CD4-positive, CD25-positive, alpha-beta regulatory T cell (primary cell): ENCODE data around the gene COMMD9. TPM values are rescaled to one million over a fixed set of nuclear protein-coding genes. Genes with fewer than 3 reads are reported as not detected.
"Not testable (repeated sequence)": the region's sequence is repeated elsewhere in the genome, so short reads cannot be mapped to it uniquely, and the experiment has no call there.

ENCODE experiments used
- ATAC-seq, 2 donors: fragments of 150-1000 bp; cut with Tn5 transposase; one replicate each; pipeline ENCODE4 v1.10.0; 2021; ENCODE audit warnings: low read depth in 2 of 2, moderate number of reproducible peaks in 2 of 2, moderate library complexity in 1 of 2
- DNase-seq, 3 donors: peaks; one replicate each; pipeline versions ENCODE4 v3.0.0 to v3.0.0-alpha.2; 2012 to 2022; ENCODE audit warnings: mixed read lengths in 1 of 3
- H3K27ac ChIP-seq: one replicate; pipeline ENCODE4 v1.7.0; 2013; ENCODE audit warnings: mild to moderate bottlenecking, low read length; ENCODE audit not compliant: insufficient read depth, poor library complexity, severe bottlenecking
- H3K27me3 ChIP-seq: one replicate; pipeline ENCODE4 v1.7.0; 2013; ENCODE audit warnings: low read length; ENCODE audit not compliant: control insufficient read depth, insufficient read depth
- H3K36me3 ChIP-seq: one replicate; pipeline ENCODE4 v1.7.0; 2013; ENCODE audit warnings: mild to moderate bottlenecking, low read length, moderate library complexity; ENCODE audit not compliant: control insufficient read depth, insufficient read depth
- H3K4me1 ChIP-seq: 2 replicates; pipeline ENCODE4 v1.7.0; 2013; ENCODE audit warnings: mild to moderate bottlenecking, low read length; ENCODE audit not compliant: insufficient read depth, control insufficient read depth, poor library complexity, severe bottlenecking
- H3K4me3 ChIP-seq: one replicate; pipeline ENCODE4 v1.7.0; 2013; ENCODE audit warnings: low read depth, mild to moderate bottlenecking, low read length, moderate library complexity
- H3K9me3 ChIP-seq, 2 experiments: 1 replicate in 1 of 2; 2 replicates in 1 of 2; pipeline ENCODE4 v1.7.0; 2013; ENCODE audit warnings: low read length in 2 of 2, mild to moderate bottlenecking in 1 of 2, moderate library complexity in 1 of 2; ENCODE audit not compliant: control insufficient read depth in 2 of 2
- H3K27ac Mint-ChIP-seq, 3 donors: one replicate each; pipeline ENCODE4 v1.8.0; 2020 to 2022; ENCODE audit warnings: mild to moderate bottlenecking in 3 of 3, mixed read lengths in 3 of 3, moderate library complexity in 2 of 3
- H3K27me3 Mint-ChIP-seq: one replicate; pipeline ENCODE4 v1.8.0; 2022; ENCODE audit warnings: mild to moderate bottlenecking, mixed read lengths
- H3K36me3 Mint-ChIP-seq: one replicate; pipeline ENCODE4 v1.8.0; 2020; ENCODE audit warnings: mixed read lengths
- H3K4me1 Mint-ChIP-seq, 4 donors: one replicate each; pipeline ENCODE4 v1.8.0; 2020 to 2022; ENCODE audit warnings: mixed read lengths in 4 of 4, mild to moderate bottlenecking in 1 of 4
- H3K4me3 Mint-ChIP-seq, 4 donors: one replicate each; pipeline ENCODE4 v1.8.0; 2020 to 2022; ENCODE audit warnings: mild to moderate bottlenecking in 4 of 4, mixed read lengths in 4 of 4, moderate library complexity in 3 of 4
- H3K9me3 Mint-ChIP-seq, 7 donors: one replicate each; pipeline ENCODE4 v1.8.0; 2020 to 2022; ENCODE audit warnings: mixed read lengths in 7 of 7, mild to moderate bottlenecking in 3 of 7, moderate library complexity in 2 of 7
- polyA plus RNA-seq, 4 donors: library from polyadenylated mRNA; unstranded; fragments of 300-500 nt; fragmentation: Illumina TruSeq; gene quantifications; one replicate each; pipeline ENCODE4 v1.2.3, GENCODE V29; 2021
- total RNA-seq: library from RNA; stranded (reverse); gene quantifications from one replicate; pipeline ENCODE4 v1.2.3, GENCODE V29; 2022

Gene COMMD9
- total and polyA plus RNA-seq, 5 donors from 2014 or later = 40.2 to 124 (median 74.5) TPM

- H3K36me3 ChIP-seq, H3K27ac Mint-ChIP-seq, H3K27ac ChIP-seq, H3K4me1 ChIP-seq, H3K27me3 ChIP-seq, DNase-seq, H3K4me3 ChIP-seq, H3K4me1 Mint-ChIP-seq, H3K36me3 Mint-ChIP-seq, H3K9me3 Mint-ChIP-seq, H3K9me3 ChIP-seq, H3K4me3 Mint-ChIP-seq, H3K27me3 Mint-ChIP-seq, ATAC-seq: not testable (repeated sequence)
Measured at GRCh38 chr11:36324956-36325355, 35.7 kb upstream of the COMMD9 start.

- DNase-seq (no peak), ATAC-seq (no peak)
- Mint-ChIP-seq H3K27me3 (peaks cover 8% of the 10 kb centered on the region), H3K4me3 (no peak overlapping the region), H3K36me3 (no peaks in the 10 kb centered on the region), H3K27ac (no peak overlapping the region), H3K4me1 (peaks cover 0 to 2% (median 0%) of the 10 kb centered on the region in 4 donors), H3K9me3 (peaks cover 0 to 2% (median 0%) of the 10 kb centered on the region in 7 donors)
- Histone ChIP-seq H3K36me3 (no peaks in the 10 kb centered on the region), H3K9me3 (no peaks in the 10 kb centered on the region), H3K27me3 (peaks cover 7% of the 10 kb centered on the region), H3K4me3 (no peak overlapping the region), H3K4me1 (no peaks in the 10 kb centered on the region), H3K27ac (no peak overlapping the region)
Measured at GRCh38 chr11:36317992-36318391, 28.8 kb upstream of the COMMD9 start.

- Mint-ChIP-seq H3K4me3 (no peak overlapping the region), H3K9me3 (peaks cover 0 to 2% (median 0%) of the 10 kb centered on the region in 7 donors), H3K36me3 (no peaks in the 10 kb centered on the region), H3K4me1 (no peaks in the 10 kb centered on the region), H3K27ac (no peak overlapping the region), H3K27me3 (peaks cover 14% of the 10 kb centered on the region)
- no peak for ATAC-seq
- Histone ChIP-seq H3K36me3 (no peaks in the 10 kb centered on the region), H3K27me3 (peaks cover 7% of the 10 kb centered on the region), H3K9me3 (no peaks in the 10 kb centered on the region), H3K4me1 (no peaks in the 10 kb centered on the region), H3K4me3 (no peak overlapping the region), H3K27ac (no peak overlapping the region)
- no peak for DNase-seq
Measured at GRCh38 chr11:36316049-36316448, 26.8 kb upstream of the COMMD9 start.

- no peaks in the 10 kb centered on the region for H3K36me3 ChIP-seq
- Mint-ChIP-seq H3K4me3 (no peak overlapping the region), H3K36me3 (no peaks in the 10 kb centered on the region), H3K4me1 (no peaks in the 10 kb centered on the region), H3K9me3 (peaks cover 0 to 2% (median 0%) of the 10 kb centered on the region in 7 donors), H3K27ac (no peak overlapping the region), H3K27me3 (peaks cover 18% of the 10 kb centered on the region)
- H3K27ac ChIP-seq = no peak overlapping the region
- peaks cover 7% of the 10 kb centered on the region for H3K27me3 ChIP-seq
- DNase-seq (no peak), ATAC-seq (no peak)
- no peak overlapping the region for H3K4me3 ChIP-seq
- no peaks in the 10 kb centered on the region for H3K9me3 ChIP-seq
- no peaks in the 10 kb centered on the region for H3K4me1 ChIP-seq
Measured at GRCh38 chr11:36314434-36314767, 25.2 kb upstream of the COMMD9 start.

- Histone ChIP-seq H3K36me3 (no peaks in the 10 kb centered on the region), H3K27ac (no peak overlapping the region), H3K27me3 (peaks cover 7% of the 10 kb centered on the region), H3K4me3 (no peak overlapping the region), H3K9me3 (no peaks in the 10 kb centered on the region), H3K4me1 (no peaks in the 10 kb centered on the region)
- Mint-ChIP-seq H3K9me3 (peaks cover 0 to 2% (median 0%) of the 10 kb centered on the region in 7 donors), H3K27me3 (peaks cover 18% of the 10 kb centered on the region), H3K4me1 (no peaks in the 10 kb centered on the region), H3K36me3 (no peaks in the 10 kb centered on the region), H3K4me3 (no peak overlapping the region), H3K27ac (no peak overlapping the region)
- DNase-seq = no peak
- ATAC-seq = no peak
Measured at GRCh38 chr11:36313750-36314433, 24.7 kb upstream of the COMMD9 start.

GRCh38 chr11:36312611-36313472, 23.6 kb upstream of the COMMD9 start:
- Mint-ChIP-seq H3K27ac (no peak overlapping the region), H3K27me3 (peaks cover 18% of the 10 kb centered on the region), H3K4me3 (no peak overlapping the region), H3K4me1 (no peaks in the 10 kb centered on the region), H3K9me3 (peaks cover 0 to 2% (median 0%) of the 10 kb centered on the region in 7 donors), H3K36me3 (no peaks in the 10 kb centered on the region)
- H3K4me1 ChIP-seq = no peaks in the 10 kb centered on the region
- no peaks in the 10 kb centered on the region for H3K36me3 ChIP-seq
- no peaks in the 10 kb centered on the region for H3K9me3 ChIP-seq
- H3K27me3 ChIP-seq = peaks cover 7% of the 10 kb centered on the region
- H3K27ac ChIP-seq = no peak overlapping the region
- DNase-seq (no peak), ATAC-seq (no peak)
- H3K4me3 ChIP-seq = no peak overlapping the region

- DNase-seq = no peak
- Mint-ChIP-seq H3K4me1 (no peaks in the 10 kb centered on the region), H3K36me3 (no peaks in the 10 kb centered on the region), H3K9me3 (peaks cover 0 to 3% (median 0%) of the 10 kb centered on the region in 7 donors), H3K27me3 (peaks cover 18% of the 10 kb centered on the region), H3K27ac (no peak overlapping the region), H3K4me3 (no peak overlapping the region)
- Histone ChIP-seq H3K4me1 (no peaks in the 10 kb centered on the region), H3K4me3 (no peak overlapping the region), H3K27ac (no peak overlapping the region), H3K36me3 (no peaks in the 10 kb centered on the region), H3K27me3 (peaks cover 2% of the 10 kb centered on the region), H3K9me3 (no peaks in the 10 kb centered on the region)
- no peak for ATAC-seq
Measured at GRCh38 chr11:36311926-36312595, 22.8 kb upstream of the COMMD9 start.
